ENCODE data around the gene SNTB2. TPM values are rescaled to one million over a fixed set of nuclear protein-coding genes. Genes with fewer than 3 reads are reported as not detected.
A peak's percentile ranks its signal among the peaks of the same experiment; 100 is the strongest.

The SNTB2 gene
- total and polyA plus RNA-seq, 2 donors (not counting 3 experiments of a cell fraction or from before 2014, with no cell fraction given), result 24.9 to 73.7 TPM

- Histone ChIP-seq H3K4me1 (ENCODE audit: control insufficient read depth, extremely low read depth, insufficient read depth, low read length) (peaks cover 31% of the 10 kb centered on the region), H3K4me3 (replicated peaks in 1 of 3; ENCODE audit: insufficient read depth in 1 of 3, low read depth in 1 of 3, low read length in 3 of 3) (peak overlapping the region in 1 of 3 experiments; percentile 93), H3K9me3 (replicated peaks; ENCODE audit: control insufficient read depth, insufficient read depth, low read length) (no peaks in the 10 kb centered on the region), H4K20me1 (replicated peaks; ENCODE audit: control insufficient read depth, extremely low read depth, insufficient read depth, low read length) (peaks cover 4% of the 10 kb centered on the region), H3K9ac (replicated peaks; ENCODE audit: extremely low read depth, insufficient read depth, low read length) (no peak overlapping the region), H3K9me1 (replicated peaks; ENCODE audit: control insufficient read depth, extremely low read depth, insufficient read depth, low read length) (no peaks in the 10 kb centered on the region), H3K79me2 (ENCODE audit: control insufficient read depth, insufficient read depth, low read length) (peaks cover 74% of the 10 kb centered on the region), H2AFZ (ENCODE audit: low read depth, low read length) (no peak overlapping the region), H3K27ac (ENCODE audit: insufficient read depth, low read depth, low read length) (no peak overlapping the region), H3K27me3 (ENCODE audit: control insufficient read depth in 2 of 2, insufficient read depth in 2 of 2, low read length in 2 of 2) (no peaks in the 10 kb centered on the region), H3K4me2 (ENCODE audit: insufficient read depth, low read length) (peak overlapping the region; percentile 99), H3K36me3 (ENCODE audit: control insufficient read depth in 2 of 2, extremely low read depth in 1 of 2, insufficient read depth in 2 of 2, low read length in 2 of 2) (no peaks in the 10 kb centered on the region)
- DNase-seq (ENCODE audit: low read depth, low spot score) (no peak), FAIRE-seq (peak; percentile 8)
- dilution Hi-C loops (cut with MboI; ENCODE audit: extremely low pct_ligation_motif_present, low sequenced_read_pairs), result no loop called here
- ChIA-PET CTCF (interaction anchor here (0.8 to 1.6 kb wide), 4 partner anchors 10 to 96 kb away, joined by 3 to 6 read pairs (median 4); no protein-coding TSS in a partner anchor), POLR2A (no interaction called here)
- intact Hi-C loops (cut with micrococcal nuclease), result no loop called here
- no peak for TF ChIP-seq GATA2 (IDR thresholded peaks at IDR 0.05; ENCODE audit: insufficient read depth, insufficient read length, low read depth, low read length)
- TF ChIP-seq MYC (IDR thresholded peaks at IDR 0.05; ENCODE audit: low read depth, low read length), result no peak
- TF ChIP-seq POLR2A (IDR thresholded peaks at IDR 0.05; ENCODE audit: low read depth, low read length), result no peak
- TF ChIP-seq CTCF (IDR thresholded peaks at IDR 0.05; ENCODE audit: extremely low read depth in 1 of 2, insufficient read depth in 1 of 2, low read depth in 1 of 2, low read length in 2 of 2), result no peak
- TF ChIP-seq MAX (IDR thresholded peaks at IDR 0.05; ENCODE audit: insufficient read depth, insufficient read length), result no peak
- TF ChIP-seq FOS (IDR thresholded peaks at IDR 0.05; ENCODE audit: borderline replicate concordance, insufficient read depth, low read length), result no peak
- TF ChIP-seq POLR2AphosphoS5 (IDR thresholded peaks at IDR 0.05; ENCODE audit: insufficient read depth, low read depth, low read length), result no peak
- TF ChIP-seq EZH2 (IDR thresholded peaks at IDR 0.05; ENCODE audit: borderline replicate concordance, low read depth, low read length, severe bottlenecking), result no peak
- BruUV-seq (replicated peaks), result no TSS peak
Observed at GRCh38 chr16:69190046-69190588, 3.2 kb downstream of the SNTB2 start.

Data from endothelial cell of umbilical vein (primary cell).